ENCODE results near the gene RNF13.

The RNF13 gene

DNA sequence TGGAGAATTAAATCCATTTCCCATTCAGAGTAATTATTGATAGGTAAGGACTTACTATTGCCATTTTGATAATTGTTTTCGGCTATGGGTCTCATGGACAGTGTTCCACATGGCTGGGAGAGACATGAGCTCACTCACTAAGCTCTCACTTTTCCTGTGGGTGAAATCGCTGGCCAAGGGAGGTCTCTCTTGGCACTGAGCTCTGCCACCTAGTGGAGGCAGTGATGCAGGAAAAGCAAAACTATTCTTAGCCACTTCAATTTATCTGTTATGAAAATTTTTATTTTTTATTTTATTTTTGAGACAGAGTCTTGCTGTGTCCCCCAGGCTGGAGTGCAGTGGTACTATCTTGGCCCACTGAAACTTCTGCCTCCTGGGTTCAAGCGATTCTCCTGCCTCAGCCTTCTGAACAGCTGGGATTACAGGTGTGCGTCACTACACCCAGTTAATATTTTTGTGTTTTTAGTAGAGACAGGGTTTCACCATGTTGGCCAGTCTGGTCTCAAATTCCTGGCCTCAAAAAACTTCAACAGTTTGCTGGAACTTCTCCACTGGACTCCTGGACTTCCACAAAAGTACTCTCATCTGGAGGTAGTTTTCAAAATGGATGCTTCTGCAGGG, 4.7 kb upstream of the RNF13 start:
- no peak overlapping the region for H3K9ac ChIP-seq (ENCODE audit: low read depth, low read length)
- no peaks in the 10 kb centered on the region for H3K27me3 ChIP-seq (ENCODE audit: control insufficient read depth, insufficient read depth, low read length)
- peaks cover 2% of the 10 kb centered on the region for H3K4me1 ChIP-seq (ENCODE audit: control insufficient read depth, insufficient read depth, low read length)
- H3K9me3 ChIP-seq (ENCODE audit: control insufficient read depth, insufficient read depth, low read length), result no peaks in the 10 kb centered on the region
- H3K36me3 ChIP-seq (ENCODE audit: control insufficient read depth, insufficient read depth, low read length), result no peaks in the 10 kb centered on the region
- H3K4me3 ChIP-seq (ENCODE audit: low read depth, low read length), result no peak overlapping the region

DNA sequence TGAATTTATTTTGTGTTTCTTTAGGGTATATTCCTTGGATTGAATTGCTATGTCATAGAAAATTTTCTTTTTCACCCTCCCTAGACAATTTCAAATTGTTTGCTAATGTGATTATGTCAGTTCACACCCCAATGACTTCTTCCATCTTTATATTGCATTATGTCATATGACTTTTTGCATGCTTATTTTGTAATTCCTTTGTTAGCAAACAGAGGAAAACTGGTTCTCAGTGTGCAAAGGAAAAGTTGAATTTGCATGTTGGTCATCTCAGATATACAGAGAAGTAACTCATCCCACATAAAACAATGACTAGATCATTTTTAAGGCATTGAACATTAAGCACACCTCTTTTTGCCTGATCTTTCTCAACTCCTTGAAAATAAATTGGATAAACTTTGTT, 3.3 kb upstream of the RNF13 start:
- no peaks in the 10 kb centered on the region for H3K36me3 ChIP-seq (ENCODE audit: control insufficient read depth, insufficient read depth, low read length)
- H3K9ac ChIP-seq (ENCODE audit: low read depth, low read length), result no peak overlapping the region
- H3K4me1 ChIP-seq (ENCODE audit: control insufficient read depth, insufficient read depth, low read length), result peaks cover 2% of the 10 kb centered on the region
- no peak overlapping the region for H3K4me3 ChIP-seq (ENCODE audit: low read depth, low read length)
- H3K27me3 ChIP-seq (ENCODE audit: control insufficient read depth, insufficient read depth, low read length), result no peaks in the 10 kb centered on the region
- no peaks in the 10 kb centered on the region for H3K9me3 ChIP-seq (ENCODE audit: control insufficient read depth, insufficient read depth, low read length)

DNA sequence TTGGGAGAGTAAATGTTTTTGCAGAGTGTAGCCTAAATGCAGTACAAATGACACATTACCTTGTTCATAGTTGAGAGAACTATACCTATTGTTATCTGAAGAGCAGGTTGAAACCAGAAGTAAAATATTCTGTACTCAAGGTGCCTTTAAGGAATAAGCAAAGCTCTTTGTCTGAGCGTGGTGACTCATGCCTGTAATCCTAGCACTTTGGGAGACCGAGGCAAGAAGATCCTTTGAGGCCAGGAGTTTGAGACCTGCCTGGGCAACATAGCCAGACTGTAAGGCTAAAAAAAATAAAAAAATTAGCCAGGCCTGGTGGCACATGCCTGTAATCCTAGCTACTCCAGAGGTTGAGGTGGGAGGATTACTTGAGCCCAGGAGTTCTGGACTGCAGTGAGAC, 2.2 kb upstream of the RNF13 start:
- Histone ChIP-seq H3K36me3 (ENCODE audit: control insufficient read depth, insufficient read depth, low read length) (no peaks in the 10 kb centered on the region), H3K9ac (ENCODE audit: low read depth, low read length) (no peak overlapping the region), H3K4me1 (ENCODE audit: control insufficient read depth, insufficient read depth, low read length) (peaks cover 8% of the 10 kb centered on the region), H3K4me3 (ENCODE audit: low read depth, low read length) (no peak overlapping the region), H3K9me3 (ENCODE audit: control insufficient read depth, insufficient read depth, low read length) (no peaks in the 10 kb centered on the region), H3K27me3 (ENCODE audit: control insufficient read depth, insufficient read depth, low read length) (no peaks in the 10 kb centered on the region)

GRCh38 chr3:149812165-149812605, 830 bp upstream of the RNF13 start:
- Histone ChIP-seq H3K9ac (ENCODE audit: low read depth, low read length) (no peak overlapping the region), H3K9me3 (ENCODE audit: control insufficient read depth, insufficient read depth, low read length) (no peaks in the 10 kb centered on the region), H3K4me1 (ENCODE audit: control insufficient read depth, insufficient read depth, low read length) (peaks cover 10% of the 10 kb centered on the region), H3K36me3 (ENCODE audit: control insufficient read depth, insufficient read depth, low read length) (no peaks in the 10 kb centered on the region), H3K4me3 (ENCODE audit: low read depth, low read length) (peak overlapping the region; percentile 92), H3K27me3 (ENCODE audit: control insufficient read depth, insufficient read depth, low read length) (no peaks in the 10 kb centered on the region)

DNA sequence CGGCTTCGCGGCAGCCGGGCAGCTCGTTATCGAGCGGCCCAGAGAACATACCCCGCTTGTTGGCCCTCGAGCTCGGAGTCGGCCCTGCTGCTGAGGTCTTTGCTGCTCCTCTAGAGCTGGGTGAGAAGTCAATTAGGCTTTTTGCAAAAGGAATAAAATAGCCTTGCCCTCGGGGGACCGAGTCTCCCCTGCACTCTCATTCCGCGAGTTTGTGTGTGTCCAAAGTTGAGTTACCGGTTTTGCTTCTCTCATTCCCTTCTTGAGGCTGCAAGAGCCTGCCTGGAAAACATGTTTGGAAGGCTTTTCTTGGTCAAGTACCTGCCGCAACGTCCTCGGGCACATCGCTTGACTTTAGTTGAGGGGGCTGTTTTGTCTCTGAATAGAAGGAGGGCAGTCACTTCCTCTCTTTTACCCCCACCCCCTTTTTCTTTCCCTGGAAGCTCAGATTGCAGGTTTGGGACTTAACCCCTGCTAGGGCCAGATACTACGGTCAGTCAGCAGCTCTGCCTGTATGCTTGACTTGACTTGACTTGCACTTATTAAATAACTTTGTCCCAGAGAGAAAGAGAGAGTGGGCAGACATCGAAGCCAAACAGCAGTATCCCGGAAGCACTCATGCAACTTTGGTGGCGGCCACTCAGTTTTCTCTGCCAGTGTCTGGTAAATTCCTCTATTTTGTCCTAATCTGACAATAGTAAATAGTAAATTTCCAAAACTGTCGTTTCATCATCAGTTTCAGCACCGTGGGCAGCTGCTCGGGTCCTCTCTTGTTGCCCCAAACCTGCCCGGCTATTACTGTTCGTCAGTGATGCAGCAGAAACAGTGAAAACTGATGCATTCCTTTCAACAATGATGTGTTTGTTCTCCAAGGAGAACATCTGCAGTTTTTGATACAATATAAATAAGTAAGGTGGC, 609 bp downstream of the RNF13 start:
- Histone ChIP-seq H3K27me3 (ENCODE audit: control insufficient read depth, insufficient read depth, low read length) (no peaks in the 10 kb centered on the region), H3K4me3 (ENCODE audit: low read depth, low read length) (peak overlapping the region; percentile 92), H3K4me1 (ENCODE audit: control insufficient read depth, insufficient read depth, low read length) (peaks cover 10% of the 10 kb centered on the region), H3K36me3 (ENCODE audit: control insufficient read depth, insufficient read depth, low read length) (no peaks in the 10 kb centered on the region), H3K9ac (ENCODE audit: low read depth, low read length) (peak overlapping the region; percentile 87), H3K9me3 (ENCODE audit: control insufficient read depth, insufficient read depth, low read length) (no peaks in the 10 kb centered on the region)

GRCh38 chr3:149815321-149815720, 2.3 kb downstream of the RNF13 start:
- Histone ChIP-seq H3K4me1 (ENCODE audit: control insufficient read depth, insufficient read depth, low read length) (peaks cover 12% of the 10 kb centered on the region), H3K9ac (ENCODE audit: low read depth, low read length) (no peak overlapping the region), H3K4me3 (ENCODE audit: low read depth, low read length) (peak overlapping the region; percentile 19)

DNA sequence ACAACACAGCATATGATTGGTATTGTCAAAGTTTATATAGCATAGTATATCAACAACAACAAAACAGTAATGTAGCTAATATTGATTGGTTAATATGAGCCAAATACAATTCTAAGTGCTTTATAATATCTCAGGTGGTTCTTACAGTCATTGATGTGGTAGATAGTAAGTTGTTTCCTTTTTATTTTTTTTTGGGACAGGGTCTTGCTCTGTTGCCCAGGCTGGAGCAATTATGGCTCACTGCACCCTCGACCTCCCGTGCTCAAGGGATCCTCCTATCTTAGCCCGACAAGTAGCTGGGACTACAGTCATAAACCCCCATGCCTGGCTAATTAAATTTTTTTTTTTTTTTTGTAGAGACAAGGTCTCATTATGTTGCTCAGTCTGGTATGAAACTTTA, 2.7 kb downstream of the RNF13 start:
- H3K4me3 ChIP-seq (ENCODE audit: low read depth, low read length), result no peak overlapping the region
- peaks cover 12% of the 10 kb centered on the region for H3K4me1 ChIP-seq (ENCODE audit: control insufficient read depth, insufficient read depth, low read length)
- no peaks in the 10 kb centered on the region for H3K27me3 ChIP-seq (ENCODE audit: control insufficient read depth, insufficient read depth, low read length)
- no peaks in the 10 kb centered on the region for H3K36me3 ChIP-seq (ENCODE audit: control insufficient read depth, insufficient read depth, low read length)
- no peaks in the 10 kb centered on the region for H3K9me3 ChIP-seq (ENCODE audit: control insufficient read depth, insufficient read depth, low read length)
- no peak overlapping the region for H3K9ac ChIP-seq (ENCODE audit: low read depth, low read length)

More at GRCh38 chr3:149815321-149815720, 2.3 kb downstream of the RNF13 start:
- Histone ChIP-seq H3K27me3 (ENCODE audit: control insufficient read depth, insufficient read depth, low read length) (no peaks in the 10 kb centered on the region), H3K9me3 (ENCODE audit: control insufficient read depth, insufficient read depth, low read length) (no peaks in the 10 kb centered on the region), H3K36me3 (ENCODE audit: control insufficient read depth, insufficient read depth, low read length) (no peaks in the 10 kb centered on the region)

- Histone ChIP-seq H3K4me3 (ENCODE audit: low read depth, low read length) (no peak overlapping the region), H3K9ac (ENCODE audit: low read depth, low read length) (no peak overlapping the region), H3K36me3 (ENCODE audit: control insufficient read depth, insufficient read depth, low read length) (no peaks in the 10 kb centered on the region), H3K4me1 (ENCODE audit: control insufficient read depth, insufficient read depth, low read length) (peaks cover 12% of the 10 kb centered on the region), H3K9me3 (ENCODE audit: control insufficient read depth, insufficient read depth, low read length) (no peaks in the 10 kb centered on the region), H3K27me3 (ENCODE audit: control insufficient read depth, insufficient read depth, low read length) (no peaks in the 10 kb centered on the region)
Measured at GRCh38 chr3:149816311-149816710, 3.3 kb downstream of the RNF13 start.

DNA sequence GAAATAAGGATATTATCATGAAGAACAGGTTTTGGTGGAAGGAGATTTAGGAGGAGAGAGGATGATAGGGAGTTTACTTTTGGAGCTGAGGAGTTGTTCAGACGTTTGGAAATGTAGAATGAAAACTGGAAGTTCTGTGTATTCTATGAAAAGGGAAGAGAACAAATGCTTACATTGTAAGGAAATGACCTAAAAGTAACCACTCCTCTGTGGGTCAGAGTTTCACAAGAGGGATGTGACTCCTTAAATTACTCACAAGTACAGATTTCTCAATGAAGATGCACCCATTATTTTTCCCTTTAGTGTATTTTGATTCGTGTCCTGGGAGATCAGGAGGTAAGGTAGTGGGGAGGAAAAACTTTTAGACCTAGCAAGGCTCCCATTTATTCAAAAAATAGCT, 4.0 kb downstream of the RNF13 start:
- Histone ChIP-seq H3K36me3 (ENCODE audit: control insufficient read depth, insufficient read depth, low read length) (no peaks in the 10 kb centered on the region), H3K4me1 (ENCODE audit: control insufficient read depth, insufficient read depth, low read length) (peaks cover 11% of the 10 kb centered on the region), H3K9ac (ENCODE audit: low read depth, low read length) (no peak overlapping the region), H3K27me3 (ENCODE audit: control insufficient read depth, insufficient read depth, low read length) (no peaks in the 10 kb centered on the region), H3K4me3 (ENCODE audit: low read depth, low read length) (no peak overlapping the region), H3K9me3 (ENCODE audit: control insufficient read depth, insufficient read depth, low read length) (no peaks in the 10 kb centered on the region)

GRCh38 chr3:149819432-149819831, 6.4 kb downstream of the RNF13 start:
- Histone ChIP-seq H3K27me3 (ENCODE audit: control insufficient read depth, insufficient read depth, low read length) (no peaks in the 10 kb centered on the region), H3K4me1 (ENCODE audit: control insufficient read depth, insufficient read depth, low read length) (peaks cover 9% of the 10 kb centered on the region), H3K9me3 (ENCODE audit: control insufficient read depth, insufficient read depth, low read length) (no peaks in the 10 kb centered on the region), H3K9ac (ENCODE audit: low read depth, low read length) (no peak overlapping the region), H3K4me3 (ENCODE audit: low read depth, low read length) (no peak overlapping the region), H3K36me3 (ENCODE audit: control insufficient read depth, insufficient read depth, low read length) (no peaks in the 10 kb centered on the region)

DNA sequence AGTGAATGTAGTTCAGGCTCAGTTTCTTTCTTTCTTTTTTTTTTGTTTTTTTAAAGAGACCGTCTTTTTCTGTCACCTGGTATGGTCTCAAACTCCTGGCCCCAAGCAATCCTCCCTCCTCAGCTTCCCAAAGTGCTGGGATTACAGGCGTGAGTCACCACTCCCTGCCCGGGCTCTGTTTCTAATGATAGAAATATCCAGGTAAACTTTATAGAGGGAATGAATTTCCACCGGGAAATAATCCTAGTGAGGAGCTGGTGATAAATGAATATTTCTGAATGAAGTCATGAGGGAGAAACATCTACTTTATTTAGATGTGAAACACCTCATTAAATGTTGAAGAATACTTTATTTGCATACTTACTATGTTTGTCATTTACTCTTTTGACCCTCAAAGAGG, 7.2 kb downstream of the RNF13 start:
- H3K27me3 ChIP-seq (ENCODE audit: control insufficient read depth, insufficient read depth, low read length), result no peaks in the 10 kb centered on the region
- H3K4me1 ChIP-seq (ENCODE audit: control insufficient read depth, insufficient read depth, low read length), result peaks cover 6% of the 10 kb centered on the region
- no peak overlapping the region for H3K4me3 ChIP-seq (ENCODE audit: low read depth, low read length)
- H3K9ac ChIP-seq (ENCODE audit: low read depth, low read length), result no peak overlapping the region
- no peaks in the 10 kb centered on the region for H3K9me3 ChIP-seq (ENCODE audit: control insufficient read depth, insufficient read depth, low read length)
- H3K36me3 ChIP-seq (ENCODE audit: control insufficient read depth, insufficient read depth, low read length), result no peaks in the 10 kb centered on the region

GRCh38 chr3:149826636-149827035, 13.6 kb downstream of the RNF13 start:
- Histone ChIP-seq H3K4me1 (ENCODE audit: control insufficient read depth, insufficient read depth, low read length) (peaks cover 4% of the 10 kb centered on the region), H3K9ac (ENCODE audit: low read depth, low read length) (no peak overlapping the region), H3K9me3 (ENCODE audit: control insufficient read depth, insufficient read depth, low read length) (peaks cover 6% of the 10 kb centered on the region), H3K36me3 (ENCODE audit: control insufficient read depth, insufficient read depth, low read length) (peaks cover 4% of the 10 kb centered on the region), H3K4me3 (ENCODE audit: low read depth, low read length) (no peak overlapping the region), H3K27me3 (ENCODE audit: control insufficient read depth, insufficient read depth, low read length) (no peaks in the 10 kb centered on the region)
